ENCODE data around the gene IRF7. TPM values are rescaled to one million over a fixed set of nuclear protein-coding genes. Genes with fewer than 3 reads are reported as not detected.

Gene IRF7
- total RNA-seq, 1 experiment from 2014 or later, result 12.0 TPM

GRCh38 chr11:620935-621814, 5.4 kb upstream of the IRF7 start:
- no peak for DNase-seq (ENCODE audit: low spot score)

- DNase-seq (ENCODE audit: low spot score), result no peak
These were observed 4.5 kb upstream of the IRF7 start for GRCh38 chr11:620201-620600.

- DNase-seq (ENCODE audit: low spot score), result no peak
These were observed 3.9 kb upstream of the IRF7 start for GRCh38 chr11:619628-620050.

- DNase-seq (ENCODE audit: low spot score), result no peak
These were observed 3.3 kb upstream of the IRF7 start for GRCh38 chr11:618856-619627.

- no peak for DNase-seq (ENCODE audit: low spot score)
These were observed 2.3 kb upstream of the IRF7 start for GRCh38 chr11:617912-618682.

- DNase-seq (ENCODE audit: low spot score), result no peak
These were observed 1.6 kb upstream of the IRF7 start for GRCh38 chr11:617199-617911.

- no peak for DNase-seq (ENCODE audit: low spot score)
These were observed 809 bp upstream of the IRF7 start for GRCh38 chr11:616320-617198.

- DNase-seq (ENCODE audit: low spot score), result no peak
These were observed 887 bp downstream of the IRF7 start for GRCh38 chr11:614623-615503.

GRCh38 chr11:614021-614622, 1.6 kb downstream of the IRF7 start:
- no peak for DNase-seq (ENCODE audit: low spot score)

GRCh38 chr11:613369-613968, 2.3 kb downstream of the IRF7 start:
- no peak for DNase-seq (ENCODE audit: low spot score)

GRCh38 chr11:612961-613300, 2.8 kb downstream of the IRF7 start:
- no peak for DNase-seq (ENCODE audit: low spot score)

- peak; percentile 22 for DNase-seq (ENCODE audit: low spot score)
These were observed 3.4 kb downstream of the IRF7 start for GRCh38 chr11:612201-612960.

GRCh38 chr11:611001-611996, 4.5 kb downstream of the IRF7 start:
- DNase-seq (ENCODE audit: low spot score), result no peak

- no peak for DNase-seq (ENCODE audit: low spot score)
These were observed 5.5 kb downstream of the IRF7 start for GRCh38 chr11:610146-610801.

GRCh38 chr11:609341-609811, 6.4 kb downstream of the IRF7 start:
- DNase-seq (ENCODE audit: low spot score), result no peak

- no peak for DNase-seq (ENCODE audit: low spot score)
These were observed 6.9 kb downstream of the IRF7 start for GRCh38 chr11:608791-609251.
